GM18526 (cell line): ENCODE data around the gene ACCSL.
A peak's percentile ranks its signal among the peaks of the same experiment; 100 is the strongest.

Source experiments
- POLR2A ChIP-seq: IDR thresholded peaks from 3 replicates; pipeline ENCODE4 v1.6.1; 2011; ENCODE audit not compliant: insufficient read length; ENCODE audit errors: extremely low read depth

The ACCSL gene

GRCh38 chr11:44032299-44033085 lies 15.3 kb upstream of the ACCSL start:
- no peak for TF ChIP-seq POLR2A

- TF ChIP-seq POLR2A = no peak
Measured at GRCh38 chr11:44033411-44033850, 14.3 kb upstream of the ACCSL start.

- TF ChIP-seq POLR2A = no peak
Measured at GRCh38 chr11:44033856-44034255, 13.9 kb upstream of the ACCSL start.

DNA sequence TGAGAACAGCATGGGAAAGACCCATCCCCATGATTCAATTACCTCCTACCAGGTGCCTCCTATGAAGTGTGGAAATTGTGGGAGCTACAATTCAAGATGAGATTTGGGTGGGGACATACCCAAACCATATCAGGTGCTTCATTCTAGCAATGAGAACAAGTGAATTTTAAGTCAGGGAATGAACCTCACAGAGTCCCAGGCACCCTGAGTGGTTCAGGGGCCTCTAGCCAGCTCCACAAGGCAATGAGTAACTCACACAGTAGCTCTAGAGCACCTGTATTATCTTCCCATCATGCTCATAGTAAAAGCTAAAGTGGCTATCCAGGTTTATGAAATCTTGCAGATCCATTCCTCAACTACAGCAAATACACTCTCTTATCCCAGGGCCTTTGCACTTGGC lies 13.1 kb upstream of the ACCSL start:
- TF ChIP-seq POLR2A = no peak

DNA sequence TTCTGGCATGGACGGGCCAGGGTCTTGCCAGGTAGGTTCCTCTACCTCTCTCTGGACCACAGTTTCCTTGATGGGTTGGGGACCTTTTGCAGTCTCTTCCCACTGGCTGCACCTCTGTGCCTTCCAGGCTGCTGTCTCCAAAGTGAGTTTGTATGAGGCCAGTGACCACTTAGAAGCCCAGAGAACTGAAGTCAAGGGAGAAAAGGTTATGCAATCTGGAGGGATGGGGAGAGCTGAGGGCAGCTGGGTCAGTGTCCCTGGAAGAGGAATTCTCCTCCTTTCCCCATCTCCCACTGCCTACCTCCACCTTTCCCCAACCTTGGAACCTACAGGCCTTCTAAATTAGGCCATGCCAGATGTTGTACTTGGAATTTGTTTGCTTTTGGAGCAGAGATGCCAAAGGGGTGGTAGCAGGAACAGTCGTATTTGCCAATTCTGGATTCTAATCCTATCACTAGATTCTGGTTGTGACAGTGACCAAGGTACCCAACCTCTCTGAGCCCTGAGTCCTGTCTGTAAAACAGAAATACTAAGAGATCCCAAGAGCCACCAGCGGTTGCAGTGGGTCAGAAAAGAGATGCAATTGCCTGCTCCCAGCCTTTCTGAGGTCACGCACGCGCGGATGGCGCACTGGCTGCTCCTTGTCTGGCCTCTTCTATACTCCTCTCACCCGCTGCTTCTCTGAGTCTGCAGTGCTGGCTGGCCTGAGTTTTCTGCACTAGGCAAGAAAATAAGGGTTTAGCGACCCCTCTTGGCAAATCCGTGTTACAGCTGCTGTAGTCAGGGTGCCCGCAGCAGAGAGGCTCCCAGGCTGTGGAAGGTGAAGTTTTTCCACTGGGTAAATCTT lies 10.7 kb upstream of the ACCSL start:
- no peak for TF ChIP-seq POLR2A

DNA sequence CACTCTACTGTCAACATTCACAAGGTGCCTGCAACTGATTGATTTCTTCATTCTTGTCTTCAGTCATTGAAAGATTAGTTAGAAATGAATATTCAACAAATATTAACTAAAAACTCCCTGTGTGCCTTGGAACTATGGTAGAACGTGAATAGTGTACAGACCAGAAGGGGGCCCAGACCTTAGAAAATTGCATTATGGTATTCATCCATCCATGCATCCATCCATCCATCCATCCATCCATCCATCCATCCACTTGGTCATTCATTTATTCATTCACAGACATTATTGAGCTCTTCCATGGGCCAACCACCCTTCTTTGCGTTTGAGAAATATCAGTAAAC lies 10.2 kb upstream of the ACCSL start:
- no peak for TF ChIP-seq POLR2A

- no peak for TF ChIP-seq POLR2A
Measured at GRCh38 chr11:44043157-44043556, 4.6 kb upstream of the ACCSL start.

DNA sequence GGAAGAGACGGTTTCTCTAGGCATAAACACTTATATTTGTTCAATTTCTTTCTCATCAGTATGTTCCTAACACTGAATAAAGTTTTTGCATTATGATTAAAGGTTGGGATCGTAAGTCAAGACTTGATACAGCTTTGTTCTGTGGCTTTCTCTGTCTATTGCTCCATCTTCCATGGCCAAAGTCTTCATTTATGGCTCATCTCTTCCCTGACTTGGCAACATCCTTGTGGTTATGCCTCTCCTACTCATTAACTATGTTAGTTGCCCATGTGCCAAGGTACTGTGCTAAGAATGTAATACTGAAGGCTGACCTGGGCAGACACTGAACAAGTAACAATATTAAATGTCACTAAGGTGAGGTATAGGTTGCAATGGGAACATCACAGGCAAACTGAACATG lies 1.6 kb upstream of the ACCSL start:
- TF ChIP-seq POLR2A = no peak

GRCh38 chr11:44047298-44047697 lies 483 bp upstream of the ACCSL start:
- no peak for TF ChIP-seq POLR2A

DNA sequence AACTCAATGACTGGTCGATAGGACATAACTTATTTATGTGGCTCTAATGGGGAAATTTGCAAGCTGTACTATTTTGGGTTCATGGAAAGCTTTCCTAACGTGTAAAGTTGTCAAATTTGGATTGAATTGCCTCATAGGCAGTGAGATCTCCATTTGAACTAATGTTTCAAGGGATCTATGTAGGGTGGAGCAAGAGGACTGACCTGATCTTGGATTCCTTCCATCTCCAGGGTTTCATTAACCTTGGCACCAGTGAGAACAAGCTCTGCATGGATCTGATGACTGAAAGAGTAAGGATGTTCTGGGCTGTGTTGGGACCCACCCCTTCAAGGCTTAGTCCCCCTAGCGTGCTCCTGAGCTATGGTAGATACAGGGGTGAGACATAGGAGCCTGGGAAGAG lies 2.1 kb downstream of the ACCSL start:
- TF ChIP-seq POLR2A = no peak

GRCh38 chr11:44051171-44051570 lies 3.4 kb downstream of the ACCSL start:
- no peak for TF ChIP-seq POLR2A

DNA sequence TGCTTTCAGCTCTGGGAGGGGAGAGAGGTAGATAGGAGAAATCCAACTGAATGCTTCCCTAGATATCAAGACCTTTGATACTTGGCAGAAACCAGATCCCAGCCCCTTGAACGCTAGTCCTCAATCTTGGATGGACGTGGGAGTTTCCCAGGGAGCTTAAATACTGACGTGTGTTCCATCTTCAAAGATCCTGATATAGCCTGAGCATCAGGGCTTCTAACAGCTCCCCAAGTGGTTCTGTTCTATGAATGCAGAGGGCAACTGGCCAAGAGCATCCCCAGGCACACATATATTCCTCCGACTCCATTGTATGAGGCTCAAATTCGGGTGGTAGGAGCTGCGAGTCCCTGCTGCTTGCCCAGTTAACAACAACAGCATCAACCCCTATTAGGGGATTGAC lies 9.6 kb downstream of the ACCSL start:
- no peak for TF ChIP-seq POLR2A

DNA sequence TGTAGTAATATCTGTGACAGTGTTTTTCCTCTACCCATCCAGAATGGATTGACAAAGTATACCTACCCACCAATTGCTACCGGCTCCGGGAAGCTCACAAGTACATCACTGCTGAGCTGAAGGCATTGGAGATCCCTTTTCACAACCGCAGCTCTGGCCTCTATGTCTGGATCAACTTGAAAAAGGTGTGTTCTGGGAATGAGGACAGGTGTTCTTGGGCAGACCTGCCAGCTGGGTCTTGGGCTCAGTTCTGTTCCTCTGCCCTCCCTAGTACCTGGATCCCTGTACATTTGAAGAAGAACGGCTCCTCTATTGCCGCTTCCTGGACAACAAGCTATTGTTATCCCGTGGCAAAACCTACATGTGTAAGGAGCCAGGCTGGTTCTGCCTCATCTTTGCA lies 10.5 kb downstream of the ACCSL start:
- no peak for TF ChIP-seq POLR2A

- TF ChIP-seq POLR2A = no peak
Measured at GRCh38 chr11:44065161-44065661, 17.4 kb downstream of the ACCSL start.

- TF ChIP-seq POLR2A = peak; percentile 63
Measured at GRCh38 chr11:44065841-44066731, 18.3 kb downstream of the ACCSL start, which contains the start of gene ACCS. Gene ACCS, plus strand, starts transcription at chr11:44066270. Its CDS starts 1,358 bp downstream, at chr11:44067628.
